DOHH2 (cell line): ENCODE measurements around the gene POMZP3.
"Not testable (repeated sequence)": the region's sequence is repeated elsewhere in the genome, so short reads cannot be mapped to it uniquely, and the experiment has no call there.

Source experiments
- EZH2phosphoT487 ChIP-seq: fragments of 200-600 bp; sonication (generic); IDR thresholded peaks from 2 replicates; pipeline ENCODE4 v1.6.1; 2017; ENCODE audit warnings: borderline replicate concordance, mild to moderate bottlenecking, antibody characterized with exemption, low read length, moderate library complexity, mixed read lengths
- TF ChIP-seq, protein P1 (sequence below): fragments of 200-600 bp; sonication (generic); IDR thresholded peaks from one replicate; pipeline ENCODE4 v1.5.1; 2014; ENCODE audit warnings: antibody characterized with exemption, mild to moderate bottlenecking, low read depth, low read length; ENCODE audit not compliant: poor library complexity, severe bottlenecking

DNA sequence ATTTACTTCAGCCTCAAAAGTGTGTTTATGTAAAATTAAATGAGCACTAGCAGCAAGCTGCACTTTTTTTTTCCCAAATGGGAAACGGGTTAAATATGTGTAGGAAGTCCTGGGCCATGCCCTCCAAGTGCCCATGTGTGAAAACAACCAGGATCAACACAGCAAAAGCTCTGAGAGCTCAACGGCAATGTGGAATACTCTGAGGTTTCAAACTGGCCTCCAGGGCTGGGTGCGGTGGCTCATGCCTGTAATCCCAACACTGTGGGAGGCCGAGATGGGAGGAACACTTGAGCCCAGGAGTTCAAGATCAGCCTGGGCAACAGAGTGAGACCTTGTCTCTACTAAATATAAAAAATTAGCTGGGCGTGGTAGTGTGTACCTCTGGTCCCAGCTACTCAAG is 15.5 kb upstream of the POMZP3 start:
- TF ChIP-seq, protein P1, sequence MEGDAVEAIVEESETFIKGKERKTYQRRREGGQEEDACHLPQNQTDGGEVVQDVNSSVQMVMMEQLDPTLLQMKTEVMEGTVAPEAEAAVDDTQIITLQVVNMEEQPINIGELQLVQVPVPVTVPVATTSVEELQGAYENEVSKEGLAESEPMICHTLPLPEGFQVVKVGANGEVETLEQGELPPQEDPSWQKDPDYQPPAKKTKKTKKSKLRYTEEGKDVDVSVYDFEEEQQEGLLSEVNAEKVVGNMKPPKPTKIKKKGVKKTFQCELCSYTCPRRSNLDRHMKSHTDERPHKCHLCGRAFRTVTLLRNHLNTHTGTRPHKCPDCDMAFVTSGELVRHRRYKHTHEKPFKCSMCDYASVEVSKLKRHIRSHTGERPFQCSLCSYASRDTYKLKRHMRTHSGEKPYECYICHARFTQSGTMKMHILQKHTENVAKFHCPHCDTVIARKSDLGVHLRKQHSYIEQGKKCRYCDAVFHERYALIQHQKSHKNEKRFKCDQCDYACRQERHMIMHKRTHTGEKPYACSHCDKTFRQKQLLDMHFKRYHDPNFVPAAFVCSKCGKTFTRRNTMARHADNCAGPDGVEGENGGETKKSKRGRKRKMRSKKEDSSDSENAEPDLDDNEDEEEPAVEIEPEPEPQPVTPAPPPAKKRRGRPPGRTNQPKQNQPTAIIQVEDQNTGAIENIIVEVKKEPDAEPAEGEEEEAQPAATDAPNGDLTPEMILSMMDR: not testable (repeated sequence)
- TF ChIP-seq EZH2phosphoT487: not testable (repeated sequence)
